Breast epithelium (tissue), 3 donors: ENCODE measurements around the gene MT1X.

ENCODE experiments used
- POLR2AphosphoS5 ChIP-seq, 3 donors: sonication (generic); formaldehyde crosslinking; IDR thresholded peaks; one replicate each; pipeline ENCODE4 v1.6.1; 2017; ENCODE audit warnings: antibody characterized with exemption in 3 of 3
- TF ChIP-seq, protein P1 (sequence below), 3 donors: fragments of 450-650 bp; IDR thresholded peaks; one replicate each; pipeline ENCODE4 v1.5.1; 2016 to 2017; ENCODE audit warnings: antibody characterized with exemption in 3 of 3, mild to moderate bottlenecking in 3 of 3, moderate library complexity in 3 of 3

DNA sequence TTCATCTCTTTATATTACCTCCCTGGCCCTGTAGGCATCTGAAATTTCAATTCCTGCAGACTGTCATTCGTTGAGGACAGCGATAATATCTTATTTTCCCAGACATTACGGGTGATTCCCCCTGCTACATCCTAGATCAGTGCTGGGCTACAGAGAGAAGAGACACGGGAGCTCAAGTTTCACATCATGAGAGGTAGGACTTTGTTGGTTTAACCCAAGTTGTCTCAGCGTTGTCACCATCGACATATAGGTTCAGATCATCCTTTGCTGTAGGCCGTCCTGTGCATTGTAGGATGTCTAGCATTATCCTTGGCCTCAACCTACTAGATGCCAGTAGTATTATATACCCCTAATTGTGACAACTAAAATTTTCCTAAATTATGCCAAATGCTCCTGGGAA is 19.3 kb downstream of the MT1X start:
- TF ChIP-seq, protein P1, sequence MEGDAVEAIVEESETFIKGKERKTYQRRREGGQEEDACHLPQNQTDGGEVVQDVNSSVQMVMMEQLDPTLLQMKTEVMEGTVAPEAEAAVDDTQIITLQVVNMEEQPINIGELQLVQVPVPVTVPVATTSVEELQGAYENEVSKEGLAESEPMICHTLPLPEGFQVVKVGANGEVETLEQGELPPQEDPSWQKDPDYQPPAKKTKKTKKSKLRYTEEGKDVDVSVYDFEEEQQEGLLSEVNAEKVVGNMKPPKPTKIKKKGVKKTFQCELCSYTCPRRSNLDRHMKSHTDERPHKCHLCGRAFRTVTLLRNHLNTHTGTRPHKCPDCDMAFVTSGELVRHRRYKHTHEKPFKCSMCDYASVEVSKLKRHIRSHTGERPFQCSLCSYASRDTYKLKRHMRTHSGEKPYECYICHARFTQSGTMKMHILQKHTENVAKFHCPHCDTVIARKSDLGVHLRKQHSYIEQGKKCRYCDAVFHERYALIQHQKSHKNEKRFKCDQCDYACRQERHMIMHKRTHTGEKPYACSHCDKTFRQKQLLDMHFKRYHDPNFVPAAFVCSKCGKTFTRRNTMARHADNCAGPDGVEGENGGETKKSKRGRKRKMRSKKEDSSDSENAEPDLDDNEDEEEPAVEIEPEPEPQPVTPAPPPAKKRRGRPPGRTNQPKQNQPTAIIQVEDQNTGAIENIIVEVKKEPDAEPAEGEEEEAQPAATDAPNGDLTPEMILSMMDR (IDR thresholded peaks at IDR 0.05), result no peak
- TF ChIP-seq POLR2AphosphoS5 (IDR thresholded peaks at IDR 0.05), result no peak
